RWPE1 (cell line): Measurements from ENCODE around the gene GRAMD2A.

Experiments used
- CTCF ChIA-PET: fragments of 350-600 bp; sonication (Branson Sonifier 250); formaldehyde crosslinking; extraction: SDS; loops from one replicate; lab custom pipeline; 2021; lab: Yijun Ruan, JAX
- POLR2A ChIA-PET: fragments of 400-600 bp; formaldehyde crosslinking; extraction: SDS; loops from one replicate; lab custom pipeline; 2020; ENCODE audit warnings: antibody characterized with exemption; ENCODE audit not compliant: low non-redundant PET; lab: Yijun Ruan, JAX
- DNase-seq: peaks from one replicate; pipeline ENCODE4 v3.0.0; 2012; ENCODE audit warnings: low spot score
- H3K27ac ChIP-seq: fragments of 450-650 bp; 2 replicates; pipeline ENCODE4 v1.5.1; 2017
- CTCF ChIP-seq: fragments of 450-650 bp; conservative IDR thresholded peaks from 2 replicates; pipeline ENCODE4 v1.5.1; 2017; ENCODE audit warnings: low read depth, mild to moderate bottlenecking

Gene GRAMD2A

GRCh38 chr15:72227192-72227586 lies 29.6 kb upstream of the GRAMD2A start:
- no peak for TF ChIP-seq CTCF
- peak; percentile 86 for DNase-seq
- H3K27ac ChIP-seq, result peak overlapping the region; percentile 99
- CTCF ChIA-PET, result interaction anchor here (0.6 to 1.5 kb wide), 5 partner anchors 10 to 37 kb away, joined by 3 to 10 read pairs (median 3); no protein-coding TSS in a partner anchor
- POLR2A ChIA-PET, result interaction anchor here (0.7 kb wide), 1 partner anchor 28 kb away, joined by 3 read pairs; no protein-coding TSS in a partner anchor

GRCh38 chr15:72223278-72223677 lies 25.7 kb upstream of the GRAMD2A start:
- peak overlapping the region; percentile 99 for H3K27ac ChIP-seq
- POLR2A ChIA-PET, result interaction anchor here (1.2 kb wide), 1 partner anchor 8 kb away, joined by 7 read pairs; the partner anchor contains the start of gene PKM
- TF ChIP-seq CTCF, result no peak
- CTCF ChIA-PET, result no interaction called here
- no peak for DNase-seq

DNA sequence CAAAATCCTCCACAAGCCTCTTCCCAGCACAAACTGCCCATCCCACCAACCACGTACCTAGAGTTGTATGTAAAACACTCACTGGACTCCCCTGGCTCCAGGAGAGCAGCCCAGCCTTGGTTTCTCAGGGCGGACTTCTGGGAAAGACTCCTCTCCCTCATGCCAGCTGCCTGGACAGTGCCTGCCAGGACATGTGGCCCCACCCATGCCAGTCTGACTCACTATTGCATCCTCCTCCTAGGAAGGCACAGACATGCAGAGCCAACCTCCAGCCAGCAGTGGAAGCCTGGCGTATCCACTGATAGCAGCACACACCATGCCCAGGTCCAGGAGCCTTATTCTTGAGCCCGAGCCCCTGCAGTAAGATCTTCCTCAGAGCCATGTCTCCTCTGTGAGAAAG lies 24.8 kb upstream of the GRAMD2A start:
- peak overlapping the region; percentile 99 for H3K27ac ChIP-seq
- CTCF ChIA-PET, result interaction anchor here (0.6 to 0.8 kb wide), 3 partner anchors 48 to 861 kb away, joined by 3 to 8 read pairs (median 3); no protein-coding TSS in a partner anchor
- DNase-seq, result peak; percentile 96
- POLR2A ChIA-PET, result interaction anchor here (0.7 to 1.2 kb wide), 2 partner anchors 9 to 21 kb away, joined by 4 to 7 read pairs; partner anchors contain the start of gene PKM
- no peak; the same call in 1 of the 2 replicates for TF ChIP-seq CTCF

- H3K27ac ChIP-seq, result peak overlapping the region; percentile 71
- POLR2A ChIA-PET, result no interaction called here
- CTCF ChIA-PET, result no interaction called here
- no peak for DNase-seq
- TF ChIP-seq CTCF, result no peak
These were observed 23.1 kb upstream of the GRAMD2A start for GRCh38 chr15:72220687-72221086.

DNA sequence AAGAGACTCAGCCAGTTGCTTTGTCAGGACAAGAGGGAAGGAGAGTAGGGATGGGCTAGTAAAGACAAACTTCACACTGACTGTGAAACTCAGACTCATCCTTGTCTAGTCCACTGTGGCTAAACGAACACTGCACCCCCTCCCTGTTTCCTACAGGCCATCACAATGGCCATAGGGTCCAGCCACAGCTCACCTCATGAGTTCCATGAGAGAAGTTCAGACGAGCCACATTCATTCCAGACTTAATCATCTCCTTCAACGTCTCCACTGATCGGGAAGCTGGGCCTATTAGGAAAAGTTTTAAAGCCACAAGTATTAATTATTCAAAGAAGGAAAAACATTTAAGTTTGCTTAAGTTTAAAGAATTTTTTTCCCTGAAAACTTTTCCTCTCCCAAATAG lies 19.6 kb upstream of the GRAMD2A start:
- ChIA-PET POLR2A (no interaction called here), CTCF (interaction anchor here (1.7 kb wide), 1 partner anchor 10 kb away, joined by 4 read pairs; no protein-coding TSS in a partner anchor)
- DNase-seq, result no peak
- H3K27ac ChIP-seq, result peak overlapping the region; percentile 52; the same call in 1 of the 2 replicates
- no peak for TF ChIP-seq CTCF

- no peak overlapping the region for H3K27ac ChIP-seq
- TF ChIP-seq CTCF, result no peak
- ChIA-PET CTCF (interaction anchor here (1.0 to 1.7 kb wide), 2 partner anchors 11 to 1779 kb away, joined by 3 to 4 read pairs; partner anchors contain the start of gene PML), POLR2A (interaction anchor here (0.6 kb wide), 1 partner anchor 12 kb away, joined by 7 read pairs; no protein-coding TSS in a partner anchor)
- DNase-seq, result no peak
These were observed 18.5 kb upstream of the GRAMD2A start for GRCh38 chr15:72216079-72216478.
